Neutrophil (primary cell): ENCODE data around the gene BTBD7.

ENCODE experiments used
- H3K27ac ChIP-seq: fragments of 200-600 bp; sonication (generic); 2 replicates; pipeline ENCODE4 v1.5.1; 2016; ENCODE audit warnings: mild to moderate bottlenecking, moderate library complexity
- H3K27me3 ChIP-seq: fragments of 200-600 bp; sonication (generic); 2 replicates; pipeline ENCODE4 v1.6.0; 2016; ENCODE audit warnings: mild to moderate bottlenecking
- H3K36me3 ChIP-seq: fragments of 200-600 bp; sonication (generic); 2 replicates; pipeline ENCODE4 v1.5.1; 2017
- H3K4me1 ChIP-seq, 2 experiments: fragments of 200-600 bp in 1 of 2; sonication (generic) in 1 of 2; 1 replicate in 1 of 2; 2 replicates in 1 of 2; pipeline versions ENCODE4 v1.5.1 to v1.6.1; 2013 to 2016; ENCODE audit warnings: low read depth in 1 of 2, low read length in 1 of 2, mild to moderate bottlenecking in 1 of 2, moderate library complexity in 1 of 2; ENCODE audit not compliant: control insufficient read depth in 1 of 2, insufficient read depth in 1 of 2
- H3K4me3 ChIP-seq, 2 experiments: fragments of 200-600 bp in 1 of 2; sonication (generic) in 1 of 2; 1 replicate in 1 of 2; 2 replicates in 1 of 2; pipeline ENCODE4 v1.5.1; 2013 to 2016; ENCODE audit warnings: low read depth in 1 of 2, low read length in 1 of 2, mild to moderate bottlenecking in 1 of 2, moderate library complexity in 1 of 2
- H3K9me3 ChIP-seq: fragments of 200-600 bp; sonication (generic); 2 replicates; pipeline ENCODE4 v1.5.1; 2016
- TF ChIP-seq, protein P1 (sequence below): fragments of 200-600 bp; sonication (generic); IDR thresholded peaks from 2 replicates; pipeline ENCODE4 v1.5.1; 2016; ENCODE audit warnings: antibody characterized with exemption

BTBD7 gene

DNA sequence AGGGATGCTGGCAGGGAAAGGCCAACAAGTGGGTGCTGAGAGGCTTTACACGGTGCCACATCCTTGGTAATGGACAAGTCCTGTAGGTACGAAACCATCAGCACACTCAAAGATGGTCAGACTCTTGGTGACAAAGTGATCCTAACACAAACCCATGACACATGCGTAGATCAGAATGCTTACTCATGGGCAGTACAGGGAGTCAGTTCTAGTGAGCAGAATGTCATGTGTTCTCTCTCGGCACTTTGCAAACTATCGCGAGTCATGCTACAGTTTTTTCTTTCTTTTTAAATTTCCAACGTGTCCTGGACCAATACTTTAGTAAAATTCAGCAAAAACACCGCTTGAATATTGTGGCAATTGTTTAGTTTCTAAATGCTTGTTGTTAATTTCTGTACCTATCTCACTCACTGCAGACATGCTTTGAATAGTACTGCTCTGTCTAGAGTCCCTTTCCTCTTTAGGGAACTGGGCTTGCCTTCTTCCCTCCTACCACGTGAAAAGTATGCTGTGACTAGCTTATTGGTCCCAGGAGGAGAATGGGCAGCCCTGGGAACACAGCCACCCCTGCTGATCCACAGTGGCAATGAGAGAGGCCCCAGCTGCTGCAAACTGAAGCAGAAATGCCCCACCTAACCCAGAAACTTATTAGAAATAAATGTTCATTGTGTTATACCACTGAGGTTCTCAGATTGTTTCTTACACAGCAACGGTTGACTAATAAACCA, 63.3 kb downstream of the BTBD7 start:
- TF ChIP-seq, protein P1, sequence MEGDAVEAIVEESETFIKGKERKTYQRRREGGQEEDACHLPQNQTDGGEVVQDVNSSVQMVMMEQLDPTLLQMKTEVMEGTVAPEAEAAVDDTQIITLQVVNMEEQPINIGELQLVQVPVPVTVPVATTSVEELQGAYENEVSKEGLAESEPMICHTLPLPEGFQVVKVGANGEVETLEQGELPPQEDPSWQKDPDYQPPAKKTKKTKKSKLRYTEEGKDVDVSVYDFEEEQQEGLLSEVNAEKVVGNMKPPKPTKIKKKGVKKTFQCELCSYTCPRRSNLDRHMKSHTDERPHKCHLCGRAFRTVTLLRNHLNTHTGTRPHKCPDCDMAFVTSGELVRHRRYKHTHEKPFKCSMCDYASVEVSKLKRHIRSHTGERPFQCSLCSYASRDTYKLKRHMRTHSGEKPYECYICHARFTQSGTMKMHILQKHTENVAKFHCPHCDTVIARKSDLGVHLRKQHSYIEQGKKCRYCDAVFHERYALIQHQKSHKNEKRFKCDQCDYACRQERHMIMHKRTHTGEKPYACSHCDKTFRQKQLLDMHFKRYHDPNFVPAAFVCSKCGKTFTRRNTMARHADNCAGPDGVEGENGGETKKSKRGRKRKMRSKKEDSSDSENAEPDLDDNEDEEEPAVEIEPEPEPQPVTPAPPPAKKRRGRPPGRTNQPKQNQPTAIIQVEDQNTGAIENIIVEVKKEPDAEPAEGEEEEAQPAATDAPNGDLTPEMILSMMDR = no peak
- H3K36me3 ChIP-seq = peaks cover 4% of the 10 kb centered on the region
- H3K4me1 ChIP-seq = peaks cover 14 to 17% of the 10 kb centered on the region in 2 experiments
- no peak overlapping the region for H3K4me3 ChIP-seq
- H3K9me3 ChIP-seq = no peaks in the 10 kb centered on the region
- H3K27me3 ChIP-seq = no peaks in the 10 kb centered on the region
- H3K27ac ChIP-seq = no peak overlapping the region

DNA sequence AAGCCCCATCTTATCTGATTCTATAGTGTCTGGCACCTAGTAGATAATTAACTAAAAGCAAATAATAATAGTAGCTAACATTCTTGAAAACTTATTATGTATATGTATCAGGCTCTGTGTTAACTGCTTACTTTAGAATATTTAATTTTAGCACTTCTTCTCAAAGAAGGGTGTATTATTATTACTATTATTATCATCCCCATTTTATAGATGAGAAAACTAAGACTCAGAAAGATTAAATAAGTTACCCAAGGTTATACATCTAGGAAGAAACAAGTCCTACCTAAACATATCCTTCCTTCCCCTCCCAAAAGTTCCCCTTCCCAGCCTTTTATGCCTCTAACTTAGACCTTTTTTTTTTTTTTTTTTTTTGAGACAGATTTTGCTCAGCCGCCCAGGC, 64.4 kb downstream of the BTBD7 start:
- H3K4me1 ChIP-seq = peaks cover 8% of the 10 kb centered on the region in 2 experiments
- H3K27me3 ChIP-seq = no peaks in the 10 kb centered on the region
- H3K36me3 ChIP-seq = peaks cover 4% of the 10 kb centered on the region
- TF ChIP-seq, protein P1 = no peak
- no peaks in the 10 kb centered on the region for H3K9me3 ChIP-seq
- no peak overlapping the region for H3K27ac ChIP-seq
- H3K4me3 ChIP-seq = no peak overlapping the region

- Histone ChIP-seq H3K27ac (no peak overlapping the region), H3K4me3 (no peak overlapping the region), H3K27me3 (no peaks in the 10 kb centered on the region), H3K9me3 (no peaks in the 10 kb centered on the region), H3K4me1 (peaks cover 8% of the 10 kb centered on the region in 2 experiments), H3K36me3 (peaks cover 15% of the 10 kb centered on the region)
- TF ChIP-seq, protein P1 = no peak
Measured at GRCh38 chr14:93267149-93267711, 65.6 kb downstream of the BTBD7 start.

DNA sequence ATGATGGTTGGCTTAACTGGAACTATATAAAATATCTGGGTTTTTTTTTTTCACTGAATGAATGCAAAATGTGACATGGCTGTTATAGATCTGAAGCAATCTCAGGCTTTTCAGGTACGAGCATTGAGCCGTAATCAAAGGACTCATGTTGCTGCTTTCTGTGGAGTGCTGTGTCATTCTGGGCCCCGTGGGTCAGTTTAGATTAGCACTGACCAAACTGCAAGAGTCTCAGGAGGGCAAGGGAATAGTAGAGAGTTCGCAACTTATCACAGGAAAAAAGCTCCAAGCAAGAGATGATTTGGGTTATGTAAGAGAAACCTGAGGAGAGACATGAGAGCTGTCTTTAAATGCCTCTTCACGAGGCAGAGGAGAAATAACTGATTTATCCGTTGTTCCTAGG, 66.7 kb downstream of the BTBD7 start:
- no peak overlapping the region for H3K27ac ChIP-seq
- no peak overlapping the region for H3K4me3 ChIP-seq
- TF ChIP-seq, protein P1 = no peak
- H3K4me1 ChIP-seq = peaks cover 2 to 3% of the 10 kb centered on the region in 2 experiments
- H3K36me3 ChIP-seq = peaks cover 24% of the 10 kb centered on the region
- H3K27me3 ChIP-seq = no peaks in the 10 kb centered on the region
- H3K9me3 ChIP-seq = no peaks in the 10 kb centered on the region

- TF ChIP-seq, protein P1 = no peak
- H3K36me3 ChIP-seq = peaks cover 40% of the 10 kb centered on the region
- H3K9me3 ChIP-seq = no peaks in the 10 kb centered on the region
- no peak overlapping the region for H3K27ac ChIP-seq
- no peaks in the 10 kb centered on the region for H3K27me3 ChIP-seq
- no peaks in the 10 kb centered on the region for H3K4me1 ChIP-seq
- no peak overlapping the region for H3K4me3 ChIP-seq
Measured at GRCh38 chr14:93263416-93263815, 69.4 kb downstream of the BTBD7 start.
